Measurements from ENCODE around the gene ALDH5A1.

The ALDH5A1 gene

GRCh38 chr6:24564081-24564480, 69.3 kb downstream of the ALDH5A1 start:
- in situ Hi-C loops (cut with MboI; ENCODE audit: low sequenced_read_pairs), result no loop called here

GRCh38 chr6:24565196-24565595, 70.4 kb downstream of the ALDH5A1 start:
- in situ Hi-C loops (cut with MboI; ENCODE audit: low sequenced_read_pairs), result no loop called here

- in situ Hi-C loops (cut with MboI; ENCODE audit: low sequenced_read_pairs), result no loop called here
Observed at GRCh38 chr6:24566020-24566767, 71.4 kb downstream of the ALDH5A1 start.

GRCh38 chr6:24568683-24569082, 73.9 kb downstream of the ALDH5A1 start:
- in situ Hi-C loops (cut with MboI; ENCODE audit: low sequenced_read_pairs), result no loop called here

- in situ Hi-C loops (cut with MboI; ENCODE audit: low sequenced_read_pairs), result loop anchor here (10.0 kb wide), 1 partner anchor 125 kb away; no protein-coding TSS in a partner anchor
Observed at GRCh38 chr6:24569811-24570210, 75.0 kb downstream of the ALDH5A1 start.

- in situ Hi-C loops (cut with MboI; ENCODE audit: low sequenced_read_pairs), result loop anchor here (10.0 kb wide), 1 partner anchor 123 kb away; no protein-coding TSS in a partner anchor
Observed at GRCh38 chr6:24571361-24571760, 76.6 kb downstream of the ALDH5A1 start.

- in situ Hi-C loops (cut with MboI; ENCODE audit: low sequenced_read_pairs), result loop anchor here (10.0 kb wide), 1 partner anchor 120 kb away; no protein-coding TSS in a partner anchor
Observed at GRCh38 chr6:24574809-24575208, 80.0 kb downstream of the ALDH5A1 start.

GRCh38 chr6:24576447-24576846, 81.7 kb downstream of the ALDH5A1 start:
- in situ Hi-C loops (cut with MboI; ENCODE audit: low sequenced_read_pairs), result loop anchor here (10.0 kb wide), 1 partner anchor 118 kb away; no protein-coding TSS in a partner anchor

GRCh38 chr6:24581084-24581669, 86.4 kb downstream of the ALDH5A1 start:
- in situ Hi-C loops (cut with MboI; ENCODE audit: low sequenced_read_pairs), result loop anchor here (10.0 kb wide), 1 partner anchor 184 kb away; no protein-coding TSS in a partner anchor

- in situ Hi-C loops (cut with MboI; ENCODE audit: low sequenced_read_pairs), result loop anchor here (10.0 kb wide), 1 partner anchor 181 kb away; no protein-coding TSS in a partner anchor
Observed at GRCh38 chr6:24583463-24584381, 89.0 kb downstream of the ALDH5A1 start.

- in situ Hi-C loops (cut with MboI; ENCODE audit: low sequenced_read_pairs), result loop anchor here (10.0 kb wide), 1 partner anchor 180 kb away; no protein-coding TSS in a partner anchor
Observed at GRCh38 chr6:24584382-24584720, 89.6 kb downstream of the ALDH5A1 start.
